Adrenal gland (tissue), 12 donors: Measurements from ENCODE around the gene ADAMTSL3. TPM values are rescaled to one million over a fixed set of nuclear protein-coding genes. Genes with fewer than 3 reads are reported as not detected.
"Not testable (repeated sequence)": the region's sequence is repeated elsewhere in the genome, so short reads cannot be mapped to it uniquely, and the experiment has no call there.

ENCODE experiments used
- DNase-seq, 7 donors: peaks; one replicate each; pipeline ENCODE4 v3.0.0-alpha.2; 2019 to 2020
- H3K27ac ChIP-seq, 5 donors: fragments of 200-600 bp; sonication (generic) in 4 of 5; 1 replicate in 3 of 5; 2 replicates in 2 of 5; pipeline versions ENCODE4 v1.5.1 to v1.8.0; 2016 to 2020; ENCODE audit warnings: mild to moderate bottlenecking in 1 of 5
- H3K27me3 ChIP-seq: fragments of 200-600 bp; 2 replicates; pipeline ENCODE4 v1.8.0; 2021
- H3K36me3 ChIP-seq, 2 donors: fragments of 200-600 bp; replicated peaks in 1 of 2; 1 replicate in 1 of 2; 2 replicates in 1 of 2; pipeline versions ENCODE4 v1.5.1 to v1.8.0; 2018 to 2022
- H3K4me1 ChIP-seq, 2 donors: fragments of 200-600 bp; replicated peaks in 1 of 2; 1 replicate in 1 of 2; 2 replicates in 1 of 2; pipeline versions ENCODE4 v1.5.1 to v1.8.0; 2018 to 2021
- H3K4me3 ChIP-seq, 4 donors: fragments of 200-600 bp; sonication (generic) in 3 of 4; one replicate each; pipeline ENCODE4 v1.5.1; 2016 to 2018
- H3K9me3 ChIP-seq, 3 donors: fragments of 200-600 bp; sonication (generic) in 1 of 3; replicated peaks in 1 of 3; 1 replicate in 2 of 3; 2 replicates in 1 of 3; pipeline versions ENCODE4 v1.5.1 to v1.8.0; 2016 to 2021
- CTCF ChIP-seq, 6 experiments: fragments of 450-650 bp in 4 of 6; fragments of 200-600 bp in 2 of 6; sonication (generic) in 1 of 6; IDR thresholded peaks; 1 replicate in 5 of 6; 2 replicates in 1 of 6; pipeline versions ENCODE4 v1.5.1 to v1.8.0; 2016 to 2021; ENCODE audit warnings: antibody characterized with exemption in 6 of 6, mild to moderate bottlenecking in 2 of 6, moderate library complexity in 1 of 6
- POLR2A ChIP-seq, 2 donors: fragments of 450-650 bp; IDR thresholded peaks; one replicate each; pipeline ENCODE4 v1.6.1; 2017; ENCODE audit warnings: antibody characterized with exemption in 2 of 2, mild to moderate bottlenecking in 2 of 2, moderate library complexity in 1 of 2
- WGBS, 4 donors: extraction: QIAGEN DNeasy Blood & Tissue Kit in 2 of 4; methylation state at CpG; one replicate each; pipeline versions ENCODE4 v1.1.5 to v1.1.7; 2013 to 2017; 5-methylcytosine and 5-hydroxymethylcytosine counted together
- intact Hi-C, 2 donors: fragments of 100-400 bp; cut with DNase I; formaldehyde crosslinking; loops; one replicate each; pipeline versions ENCODE4 v1.14.1 to v1.15.0; 2022 to 2023
- polyA plus RNA-seq, 3 donors: library from polyadenylated mRNA; stranded (reverse); fragments of 200-250 nt in 2 of 3; fragments of 350-450 nt in 1 of 3; fragmentation: Illumina TruSeq in 1 of 3; extraction: RNeasy Lipid Tissue Mini Kit (QIAGEN cat#74804) in 1 of 3; gene quantifications; one replicate each; pipeline ENCODE4 v1.2.3, GENCODE V29; 2013 to 2014
- total RNA-seq, 9 donors: library from RNA; depleted of rRNA in 4 of 9; stranded (reverse); fragments of >200 nt in 4 of 9; fragments of 120-200 nt in 1 of 9; fragmentation: NEBNext Ultra II Directional in 1 of 9; extraction: Animal tissue kit (Norgen Biotek cat#: 25700) in 1 of 9; gene quantifications; one replicate each; pipeline versions ENCODE4 v1.1.0 to v1.2.4, GENCODE V29; 2013 to 2023
- donor health status: healthy with polysubstance abuse.
- donor health status: Bipolar disorder and iron deficiency.
- donor health status: DM: yes; HTN: yes; CAD: no.
- donor health status: DM: no; HTN: no; CAD: no.
- donor health status: DM: no; HTN: no; CAD: no.
- donor health status: DM: yes; HTN: yes; CAD: no.

ADAMTSL3 gene
- total and polyA plus RNA-seq, 12 donors: 0.98 to 19.7 (median 10.5) TPM

- 73 to 79% (median 77%) methylated on average over 4 of the region's 4 CpGs for WGBS, 4 donors
Measured at GRCh38 chr15:84046064-84046637, 392.2 kb downstream of the ADAMTSL3 start.

GRCh38 chr15:84049480-84049879, 395.6 kb downstream of the ADAMTSL3 start:
- intact Hi-C loops, H3K4me1 ChIP-seq, H3K4me3 ChIP-seq, H3K27ac ChIP-seq, H3K27me3 ChIP-seq, DNase-seq, H3K36me3 ChIP-seq, H3K9me3 ChIP-seq: not testable (repeated sequence)
- WGBS, 4 donors: 43 to 67% (median 56%) methylated on average over 4 of the region's 4 CpGs

More at GRCh38 chr15:84046064-84046637, 392.2 kb downstream of the ADAMTSL3 start:
- intact Hi-C loops: no loop called here
- no peak for TF ChIP-seq POLR2A (IDR thresholded peaks at IDR 0.05)
- TF ChIP-seq CTCF (IDR thresholded peaks at IDR 0.05): no peak
- Histone ChIP-seq H3K9me3 (peaks cover 0 to 6% (median 0%) of the 10 kb centered on the region in 3 donors), H3K27ac (no peak overlapping the region), H3K4me3 (no peak overlapping the region), H3K27me3 (no peaks in the 10 kb centered on the region), H3K36me3 (no peaks in the 10 kb centered on the region), H3K4me1 (no peaks in the 10 kb centered on the region)
- no peak for DNase-seq

GRCh38 chr15:84050076-84050475, 396.2 kb downstream of the ADAMTSL3 start:
- H3K36me3 ChIP-seq: no peaks in the 10 kb centered on the region
- intact Hi-C loops: no loop called here
- no peaks in the 10 kb centered on the region for H3K27me3 ChIP-seq
- no peak overlapping the region for H3K4me3 ChIP-seq
- no peaks in the 10 kb centered on the region for H3K4me1 ChIP-seq
- no peak for TF ChIP-seq CTCF (IDR thresholded peaks at IDR 0.05)
- TF ChIP-seq POLR2A (IDR thresholded peaks at IDR 0.05): no peak
- peaks cover 0 to 6% (median 0%) of the 10 kb centered on the region in 3 donors for H3K9me3 ChIP-seq
- DNase-seq: no peak
- WGBS, 4 donors: 56 to 70% (median 63%) methylated on average over 3 of the region's 3 CpGs
- no peak overlapping the region for H3K27ac ChIP-seq

- H3K27me3 ChIP-seq, H3K36me3 ChIP-seq, H3K27ac ChIP-seq, H3K4me1 ChIP-seq, intact Hi-C loops, H3K4me3 ChIP-seq, DNase-seq, H3K9me3 ChIP-seq: not testable (repeated sequence)
- 71% methylated on average over 1 of the region's 1 CpG; no CpG with 5 or more reads in 3 of the 4 donors for WGBS, 4 donors
Measured at GRCh38 chr15:84051146-84051545, 397.2 kb downstream of the ADAMTSL3 start.

GRCh38 chr15:84054544-84054943, 400.6 kb downstream of the ADAMTSL3 start:
- H3K9me3 ChIP-seq, DNase-seq, intact Hi-C loops, H3K36me3 ChIP-seq, H3K4me3 ChIP-seq, H3K27me3 ChIP-seq, H3K27ac ChIP-seq, H3K4me1 ChIP-seq: not testable (repeated sequence)
- WGBS, 4 donors: 16 to 26% (median 19%) methylated on average over 1 of the region's 1 CpG

- Histone ChIP-seq H3K4me1 (no peaks in the 10 kb centered on the region), H3K27me3 (no peaks in the 10 kb centered on the region), H3K27ac (no peak overlapping the region), H3K4me3 (no peak overlapping the region), H3K9me3 (peaks cover 0 to 4% (median 0%) of the 10 kb centered on the region in 3 donors), H3K36me3 (no peaks in the 10 kb centered on the region)
- no peak for DNase-seq
- intact Hi-C loops: no loop called here
- WGBS, 4 donors: 69 to 83% (median 79%) methylated on average over 5 of the region's 5 CpGs
- TF ChIP-seq CTCF (IDR thresholded peaks at IDR 0.05) (no peak), POLR2A (IDR thresholded peaks at IDR 0.05) (no peak)
Measured at GRCh38 chr15:84057714-84058331, 403.9 kb downstream of the ADAMTSL3 start.

GRCh38 chr15:84063674-84064073, 409.8 kb downstream of the ADAMTSL3 start:
- H3K9me3 ChIP-seq, H3K27ac ChIP-seq, H3K27me3 ChIP-seq, intact Hi-C loops, H3K4me1 ChIP-seq, DNase-seq, H3K4me3 ChIP-seq, H3K36me3 ChIP-seq: not testable (repeated sequence)
- WGBS, 4 donors: 47 to 56% (median 51%) methylated on average over 2 of the region's 2 CpGs

- H3K27me3 ChIP-seq, H3K4me1 ChIP-seq, H3K36me3 ChIP-seq, H3K9me3 ChIP-seq, DNase-seq, H3K4me3 ChIP-seq, H3K27ac ChIP-seq, intact Hi-C loops: not testable (repeated sequence)
- 51 to 67% (median 58%) methylated on average over 2 of the region's 2 CpGs for WGBS, 4 donors
Measured at GRCh38 chr15:84068674-84069073, 414.8 kb downstream of the ADAMTSL3 start.
